B cell (primary cell): ENCODE data around the gene ICAM5. TPM values are rescaled to one million over a fixed set of nuclear protein-coding genes. Genes with fewer than 3 reads are reported as not detected.

Experiments
- ATAC-seq: fragments of 200-7000 bp; cut with Tn5 transposase; one replicate; pipeline ENCODE4 v1.10.0; 2021; ENCODE audit warnings: low read depth, mild to moderate bottlenecking, moderate number of reproducible peaks, moderate library complexity
- CTCF ChIA-PET: fragments of 350-600 bp; sonication (Branson Sonifier 250); formaldehyde crosslinking; loops from one replicate; lab custom pipeline; 2021; ENCODE audit warnings: antibody characterized with exemption, inconsistent platforms; lab: Charles Lee
- POLR2A ChIA-PET: fragments of 350-600 bp; sonication (Branson Sonifier 250); formaldehyde crosslinking; loops from one replicate; lab custom pipeline; 2021; ENCODE audit warnings: antibody characterized with exemption; lab: Charles Lee
- DNase-seq: peaks from one replicate; pipeline ENCODE4 v3.0.0; 2013
- H2AFZ ChIP-seq: 2 replicates; pipeline ENCODE4 v1.6.1; 2012; ENCODE audit warnings: mild to moderate bottlenecking, low read depth, low read length; ENCODE audit not compliant: insufficient read depth, poor library complexity, severe bottlenecking
- H3K27ac ChIP-seq, 2 donors: 1 replicate in 1 of 2; 2 replicates in 1 of 2; pipeline ENCODE4 v1.5.1; 2012 to 2013; ENCODE audit warnings: low read length in 2 of 2, mild to moderate bottlenecking in 2 of 2, moderate library complexity in 1 of 2
- H3K27me3 ChIP-seq, 4 experiments: fragments of 200-600 bp in 1 of 4; sonication (generic) in 1 of 4; replicated peaks in 1 of 4; 1 replicate in 2 of 4; 2 replicates in 2 of 4; pipeline versions ENCODE4 v1.6.1 to v1.7.0; 2013 to 2016; ENCODE audit warnings: low read length in 3 of 4, mild to moderate bottlenecking in 2 of 4, mixed read lengths in 1 of 4, moderate library complexity in 1 of 4; ENCODE audit not compliant: insufficient read depth in 4 of 4, control insufficient read depth in 3 of 4; ENCODE audit errors: control extremely low read depth in 1 of 4
- H3K36me3 ChIP-seq, 2 experiments: replicated peaks in 1 of 2; 1 replicate in 1 of 2; 2 replicates in 1 of 2; pipeline versions ENCODE4 v1.6.1 to v1.7.1; 2013; ENCODE audit warnings: low read length in 1 of 2; ENCODE audit not compliant: insufficient read depth in 2 of 2, control insufficient read depth in 1 of 2; ENCODE audit errors: control extremely low read depth in 1 of 2, extremely low read depth in 1 of 2
- H3K4me1 ChIP-seq, 2 donors: fragments of 200-600 bp in 1 of 2; sonication (generic) in 1 of 2; 1 replicate in 1 of 2; 2 replicates in 1 of 2; pipeline versions ENCODE4 v1.5.1 to v1.6.1; 2013 to 2017; ENCODE audit warnings: low read length in 2 of 2; ENCODE audit not compliant: control insufficient read depth in 2 of 2, insufficient read depth in 2 of 2
- H3K4me2 ChIP-seq: replicated peaks from 2 replicates; pipeline ENCODE3; 2012; ENCODE audit warnings: mild to moderate bottlenecking, low read depth, low read length; ENCODE audit not compliant: poor library complexity, severe bottlenecking
- H3K4me3 ChIP-seq, 5 experiments: fragments of 200-600 bp in 1 of 5; sonication (generic) in 1 of 5; 1 replicate in 3 of 5; 2 replicates in 2 of 5; pipeline versions ENCODE4 v1.5.1 to v1.7.0; 2011 to 2016; ENCODE audit warnings: low read length in 4 of 5, mild to moderate bottlenecking in 4 of 5, low read depth in 2 of 5, control low read depth in 1 of 5, moderate library complexity in 1 of 5; ENCODE audit not compliant: insufficient read depth in 1 of 5; ENCODE audit errors: control extremely low read depth in 1 of 5, extremely low read depth in 1 of 5
- H3K79me2 ChIP-seq: fragments of 200-600 bp; sonication (generic); one replicate; pipeline ENCODE4 v1.6.0; 2016; ENCODE audit warnings: low read length; ENCODE audit not compliant: control insufficient read depth, insufficient read depth
- H3K9ac ChIP-seq: fragments of 200-600 bp; sonication (generic); 2 replicates; pipeline ENCODE4 v1.6.1; 2017; ENCODE audit warnings: mild to moderate bottlenecking, low read length, moderate library complexity
- H3K9me3 ChIP-seq, 3 donors: one replicate each; pipeline versions ENCODE4 v1.6.1 to v1.7.1; 2013; ENCODE audit warnings: low read length in 2 of 3; ENCODE audit not compliant: control insufficient read depth in 2 of 3, insufficient read depth in 1 of 3; ENCODE audit errors: control extremely low read depth in 1 of 3
- H4K20me1 ChIP-seq: 2 replicates; pipeline ENCODE4 v1.6.0; 2012; ENCODE audit warnings: mild to moderate bottlenecking, low read length; ENCODE audit not compliant: insufficient read depth, control insufficient read depth, poor library complexity, severe bottlenecking
- H3K27ac Mint-ChIP-seq: one replicate; pipeline ENCODE4 v1.8.0; 2021; ENCODE audit warnings: mixed read lengths
- H3K27me3 Mint-ChIP-seq: one replicate; pipeline ENCODE4 v1.8.0; 2021; ENCODE audit warnings: mixed read lengths
- H3K4me1 Mint-ChIP-seq: one replicate; pipeline ENCODE4 v1.8.0; 2021; ENCODE audit warnings: mixed read lengths
- H3K4me3 Mint-ChIP-seq: one replicate; pipeline ENCODE4 v1.8.0; 2021; ENCODE audit warnings: mixed read lengths
- H3K9me3 Mint-ChIP-seq: one replicate; pipeline ENCODE4 v1.8.0; 2022; ENCODE audit warnings: mixed read lengths; ENCODE audit not compliant: insufficient read depth
- CTCF ChIP-seq: fragments of 200-600 bp; IDR thresholded peaks from one replicate; pipeline ENCODE4 v1.8.0; 2022; ENCODE audit warnings: antibody characterized with exemption, mild to moderate bottlenecking
- EZH2 ChIP-seq: IDR thresholded peaks from 2 replicates; pipeline ENCODE4 v1.6.1; 2012; ENCODE audit warnings: borderline replicate concordance, low read depth, mild to moderate bottlenecking, moderate library complexity, low read length; ENCODE audit not compliant: insufficient read depth, poor library complexity, severe bottlenecking
- WGBS: methylation state at CpG from one replicate; pipeline ENCODE4 v1.1.5; 2013; ENCODE audit warnings: missing lambda C conversion rate; ENCODE audit not compliant: insufficient coverage; 5-methylcytosine and 5-hydroxymethylcytosine counted together
- intact Hi-C: fragments of 100-400 bp; cut with micrococcal nuclease; formaldehyde crosslinking; loops from one replicate; pipeline ENCODE4 v1.10.0; 2022
- polyA plus RNA-seq: library from polyadenylated mRNA; depleted of rRNA; stranded (reverse); fragments of >200 nt; gene quantifications from 2 replicates; pipeline ENCODE4 v1.2.3, GENCODE V29; 2012
- total RNA-seq, 2 donors: library from RNA; stranded (reverse); fragments of 120-200 nt in 1 of 2; gene quantifications; 1 replicate in 1 of 2; 2 replicates in 1 of 2; pipeline versions ENCODE4 v1.2.3 to v1.2.4, GENCODE V29; 2013 to 2022

ICAM5 gene
- total and polyA plus RNA-seq, 2 donors (not counting 1 experiment from before 2014, with no cell fraction given): 0.54 TPM; not detected in 1

GRCh38 chr19:10277795-10278589 is 11.8 kb upstream of the ICAM5 start:
- ChIA-PET CTCF (interaction anchor here (0.5 to 1.5 kb wide), 7 partner anchors 8 to 113 kb away, joined by 3 to 9 read pairs (median 4); no protein-coding TSS in a partner anchor), POLR2A (interaction anchor here (0.6 to 0.7 kb wide), 2 partner anchors 8 to 12 kb away, joined by 3 to 10 read pairs; partner anchors contain the start of genes ICAM4 and ICAM5)
- Mint-ChIP-seq H3K27me3 (no peaks in the 10 kb centered on the region), H3K9me3 (no peaks in the 10 kb centered on the region), H3K4me3 (no peak overlapping the region), H3K4me1 (peaks cover 17% of the 10 kb centered on the region), H3K27ac (no peak overlapping the region)
- no peaks in the 10 kb centered on the region for H3K79me2 ChIP-seq
- no peaks in the 10 kb centered on the region for H3K27me3 ChIP-seq
- H3K4me3 ChIP-seq: no peak overlapping the region
- peak; percentile 40 for DNase-seq
- H3K27ac ChIP-seq: no peak overlapping the region
- no peak overlapping the region for H3K4me2 ChIP-seq
- H4K20me1 ChIP-seq: no peaks in the 10 kb centered on the region
- no peak for TF ChIP-seq EZH2
- TF ChIP-seq CTCF: no peak
- H3K4me1 ChIP-seq: peaks cover 4 to 6% of the 10 kb centered on the region in 2 donors
- H3K9ac ChIP-seq: no peak overlapping the region
- H2AFZ ChIP-seq: no peak overlapping the region
- no peaks in the 10 kb centered on the region for H3K9me3 ChIP-seq
- intact Hi-C loops: no loop called here
- no peak for ATAC-seq
- 89% methylated on average over 4 of the region's 9 CpGs for WGBS
- H3K36me3 ChIP-seq: peaks cover 0 to 12% of the 10 kb centered on the region in 2 experiments

- Histone ChIP-seq H3K4me2 (no peak overlapping the region), H3K9me3 (no peaks in the 10 kb centered on the region), H3K27me3 (no peaks in the 10 kb centered on the region), H3K4me1 (peaks cover 4 to 5% of the 10 kb centered on the region in 2 donors), H3K27ac (no peak overlapping the region), H3K4me3 (no peak overlapping the region), H4K20me1 (no peaks in the 10 kb centered on the region), H3K9ac (no peak overlapping the region), H2AFZ (no peak overlapping the region), H3K79me2 (no peaks in the 10 kb centered on the region), H3K36me3 (peaks cover 0 to 21% of the 10 kb centered on the region in 2 experiments)
- TF ChIP-seq EZH2 (no peak), CTCF (no peak)
- no peaks in the 10 kb centered on the region for H3K27me3 Mint-ChIP-seq
- no peak for ATAC-seq
- H3K27ac Mint-ChIP-seq: no peak overlapping the region
- DNase-seq: no peak
- intact Hi-C loops: no loop called here
- WGBS: 100% methylated on average over 1 of the region's 1 CpG
- H3K4me1 Mint-ChIP-seq: peaks cover 16% of the 10 kb centered on the region
- H3K9me3 Mint-ChIP-seq: no peaks in the 10 kb centered on the region
- CTCF ChIA-PET: interaction anchor here (1.0 to 2.7 kb wide), 4 partner anchors 8 to 110 kb away, joined by 3 to 11 read pairs (median 6); partner anchors contain the start of gene ICAM1
- POLR2A ChIA-PET: interaction anchor here (1.1 kb wide), 1 partner anchor 23 kb away, joined by 4 read pairs; no protein-coding TSS in a partner anchor
- no peak overlapping the region for H3K4me3 Mint-ChIP-seq
These were observed 10.8 kb upstream of the ICAM5 start for GRCh38 chr19:10278935-10279334.
